Activated CD4-positive, alpha-beta T cell treated with anti-CD3 and anti-CD28 coated beads for 24 hours (primary cell): ENCODE measurements around the gene PAK5.

Source experiments
- DNase-seq, 2 donors: peaks; one replicate each; pipeline ENCODE4 v3.0.0-alpha.2; 2020; ENCODE audit warnings: low read depth in 2 of 2

PAK5 gene

DNA sequence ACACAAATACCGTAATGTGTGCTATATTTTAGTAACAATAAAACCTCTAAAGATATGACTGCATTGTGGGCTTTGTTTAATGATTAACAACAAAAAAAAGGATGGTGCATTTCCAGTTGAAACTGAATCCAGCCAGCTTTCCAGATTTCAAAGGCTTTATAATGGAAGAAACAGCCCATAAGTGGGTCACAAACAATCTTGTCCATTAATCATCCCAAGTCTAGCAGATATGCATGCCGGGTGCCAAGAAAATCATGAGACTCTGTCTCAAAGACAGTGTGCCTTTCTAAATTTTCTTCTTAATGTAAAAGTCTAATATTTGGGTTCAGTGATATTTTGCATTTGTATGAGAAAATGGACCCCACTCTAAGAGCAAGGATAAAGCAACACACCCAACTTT lies 345.1 kb downstream of the PAK5 start:
- DNase-seq: no peak

DNA sequence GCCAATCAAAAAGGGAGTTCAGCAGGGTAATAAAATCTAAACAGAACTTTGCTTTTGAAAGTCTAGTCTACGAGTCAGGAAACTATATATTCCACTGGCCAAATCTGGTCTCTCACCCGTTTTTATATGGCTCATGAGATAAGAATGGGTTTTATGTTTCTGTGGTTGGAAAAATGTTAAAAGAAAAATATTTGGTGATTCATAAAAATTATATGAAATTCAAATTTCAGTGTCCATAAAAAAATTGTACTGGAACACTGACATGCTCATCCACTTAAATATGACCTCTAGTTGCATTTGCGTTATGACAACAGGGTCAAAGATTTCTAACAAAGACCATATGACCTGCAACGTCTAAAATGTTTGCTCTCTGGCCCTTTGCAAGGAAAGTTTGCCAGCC lies 346.8 kb downstream of the PAK5 start:
- DNase-seq: no peak

DNA sequence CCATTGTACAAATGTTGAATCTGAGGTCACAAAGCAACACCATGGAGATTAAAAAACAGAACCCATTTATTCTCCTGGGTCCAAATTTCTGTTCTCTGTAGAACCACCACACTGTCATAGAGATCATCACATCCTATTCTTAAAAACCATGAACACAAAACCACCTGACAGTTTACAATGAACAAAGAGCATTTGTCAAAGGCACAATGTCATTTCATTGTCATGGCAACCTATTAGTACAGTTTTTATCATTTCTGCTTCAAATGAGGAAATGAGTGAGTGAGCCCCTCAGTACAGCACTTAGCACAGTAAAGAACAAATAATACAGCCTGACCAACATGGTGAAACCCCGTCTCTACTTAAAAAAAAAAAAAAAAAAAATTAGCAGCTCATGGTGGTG lies 347.6 kb downstream of the PAK5 start:
- no peak for DNase-seq

DNA sequence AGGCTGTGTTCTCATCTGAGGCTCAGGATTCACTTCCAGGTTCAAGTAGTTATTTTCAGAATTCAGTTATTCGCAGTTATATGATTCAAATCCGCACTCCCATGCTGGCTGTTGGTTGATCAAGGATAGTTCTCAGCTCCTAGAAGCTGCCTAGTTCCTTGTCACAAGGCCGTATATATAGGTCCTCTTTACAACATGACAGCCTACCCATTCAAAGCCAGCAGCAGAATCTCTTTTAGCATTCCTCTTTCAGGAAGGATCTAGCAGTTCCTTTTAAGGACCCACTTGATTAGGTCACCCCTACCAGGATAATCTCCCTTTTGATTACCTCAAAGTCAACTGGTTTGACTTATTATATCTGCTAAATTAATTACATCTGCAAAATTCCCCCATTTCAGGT lies 348.2 kb downstream of the PAK5 start:
- no peak for DNase-seq

DNA sequence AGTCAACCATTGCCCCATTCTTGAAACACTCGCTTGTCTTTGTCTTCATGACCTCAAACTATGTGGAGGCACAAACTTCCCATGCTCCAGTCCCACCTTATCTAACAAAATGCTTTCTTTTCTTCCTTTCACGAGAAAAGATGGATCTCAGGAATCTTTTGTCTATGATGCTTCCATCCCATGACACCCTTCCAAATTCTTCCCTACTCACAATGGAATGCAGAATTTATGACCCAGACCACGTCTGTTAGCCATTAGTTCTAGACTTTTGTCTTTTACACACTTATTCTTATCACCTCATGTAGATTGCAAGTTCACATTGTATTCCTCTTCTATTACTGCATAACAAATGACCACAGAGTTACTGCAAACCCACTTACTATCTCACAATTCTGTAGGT lies 348.7 kb downstream of the PAK5 start:
- DNase-seq: no peak

DNA sequence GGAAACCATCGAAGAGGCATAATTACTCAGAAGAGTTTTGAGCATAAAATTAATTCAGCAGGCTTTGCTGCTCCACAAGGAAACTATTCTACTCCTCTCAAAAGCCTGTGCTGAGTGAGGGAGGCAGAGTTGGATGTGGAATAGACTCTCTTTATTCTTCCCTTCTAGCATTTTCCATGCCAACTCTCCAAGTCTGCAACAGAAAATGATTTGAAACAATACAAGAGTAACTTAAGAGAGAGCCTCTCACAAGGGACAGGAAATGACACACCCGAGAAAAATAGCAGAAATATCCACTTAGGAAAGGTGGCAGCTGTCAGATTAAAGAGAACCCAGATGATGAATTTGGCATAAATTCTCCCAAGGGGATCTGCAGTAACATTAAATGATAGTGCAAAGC lies 350.8 kb downstream of the PAK5 start:
- no peak for DNase-seq
